NCI-H2196 (cell line): ENCODE data around the gene ATE1.

Experiments used
- DNase-seq: peaks from one replicate; lab custom pipeline; 2025; ENCODE audit not compliant: unreplicated experiment; lab: John Stamatoyannopoulos, UW

Gene ATE1

DNA sequence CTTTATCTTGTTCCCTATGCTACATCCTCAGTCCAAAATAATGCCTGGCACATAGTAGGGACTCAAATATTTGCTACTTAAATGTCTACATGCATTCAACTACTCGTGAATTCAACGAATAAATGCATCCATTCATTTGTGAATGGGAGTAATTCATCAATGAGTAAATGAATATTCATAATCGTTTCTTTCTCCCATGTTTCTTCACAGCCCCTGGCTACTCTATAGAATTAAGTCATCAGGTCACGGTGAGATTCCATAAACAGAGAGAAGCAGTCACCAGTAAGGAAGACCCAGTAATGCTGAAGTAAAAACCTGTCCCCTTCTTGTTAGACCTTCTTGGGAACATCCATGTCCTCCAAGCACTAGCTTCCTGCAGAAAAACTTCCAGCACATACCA is 48.4 kb downstream of the ATE1 start:
- no peak for DNase-seq

DNA sequence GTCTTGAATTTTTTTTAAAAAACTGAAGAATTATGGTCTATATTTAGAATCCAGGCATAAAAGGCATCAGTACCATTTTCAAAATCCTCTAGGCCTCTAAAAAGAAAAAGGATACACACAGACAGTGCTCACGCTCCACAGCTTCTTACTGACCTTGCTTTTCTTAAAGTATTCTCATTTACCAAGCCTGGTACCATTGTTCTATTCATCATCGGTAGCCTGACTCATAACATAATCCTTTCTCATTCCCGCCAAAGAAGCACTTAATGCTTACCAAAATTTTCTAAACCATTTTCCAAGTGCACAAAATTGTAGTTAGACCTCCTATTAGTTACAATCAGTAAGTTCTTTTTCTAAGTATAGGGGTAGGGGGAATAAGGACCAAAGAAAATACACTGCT is 54.6 kb downstream of the ATE1 start:
- DNase-seq: no peak

DNA sequence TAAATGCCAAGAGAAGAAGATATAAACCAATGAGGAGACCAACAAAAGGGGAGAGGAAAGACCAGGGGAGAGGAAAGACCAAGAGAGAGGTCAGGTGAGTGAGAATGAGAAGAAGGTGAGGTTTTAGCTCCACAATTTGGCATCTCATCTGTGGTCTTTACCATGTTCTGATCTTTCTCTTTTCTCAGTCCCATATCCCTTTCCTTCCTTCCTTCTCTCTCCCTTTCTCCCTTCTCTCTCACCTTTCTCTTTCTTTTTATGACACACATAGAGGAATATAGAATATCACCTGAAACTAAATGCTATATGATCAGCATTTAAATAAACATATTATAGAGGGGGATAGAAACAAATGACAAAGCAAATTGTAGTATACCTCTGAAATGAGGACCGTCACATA is 57.4 kb downstream of the ATE1 start:
- no peak for DNase-seq

DNA sequence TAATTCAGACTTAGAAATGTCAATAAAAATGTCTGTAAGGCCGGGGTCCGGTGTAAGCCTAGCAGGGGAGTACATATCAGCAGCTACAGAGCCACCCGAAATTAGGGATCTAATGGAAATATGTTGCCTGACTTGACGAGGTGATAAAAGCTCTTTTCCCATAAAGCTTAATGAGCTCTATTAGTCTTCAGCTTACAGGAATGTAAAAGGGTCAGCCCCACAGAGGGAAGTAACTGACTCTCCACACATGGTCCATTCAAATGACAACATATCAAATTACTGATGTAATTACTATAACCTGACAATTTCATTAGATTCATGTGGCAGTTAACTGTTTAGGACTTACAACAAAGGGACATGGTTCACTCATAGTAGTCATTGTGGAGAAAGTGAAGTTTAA is 62.3 kb downstream of the ATE1 start:
- DNase-seq: no peak

DNA sequence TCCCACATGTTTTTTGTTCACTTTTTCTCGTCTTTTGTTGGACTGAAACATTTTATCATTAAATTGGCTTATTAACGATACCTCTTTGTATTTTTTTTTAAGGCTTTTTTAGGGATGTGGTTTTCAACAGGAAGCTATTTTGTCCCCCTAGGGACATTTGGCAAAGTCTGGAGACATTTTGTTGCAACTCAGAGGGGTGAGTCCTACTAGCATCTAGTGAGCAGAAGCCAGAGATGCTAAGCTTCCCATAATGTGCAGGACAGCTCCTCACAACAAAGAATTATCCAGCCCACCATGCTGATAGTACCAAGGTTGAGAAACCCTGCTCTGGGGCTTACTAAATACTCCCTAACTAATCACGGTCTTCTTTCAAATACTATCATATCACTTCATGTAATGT is 63.2 kb downstream of the ATE1 start:
- DNase-seq: no peak

GRCh38 chr10:121864168-121864567 is 63.7 kb downstream of the ATE1 start:
- no peak for DNase-seq

GRCh38 chr10:121862649-121863048 is 65.2 kb downstream of the ATE1 start:
- DNase-seq: no peak

- DNase-seq: no peak
Measured at GRCh38 chr10:121862042-121862441, 65.8 kb downstream of the ATE1 start.

GRCh38 chr10:121860810-121861209 is 67.0 kb downstream of the ATE1 start:
- DNase-seq: no peak

- DNase-seq: no peak
Measured at GRCh38 chr10:121854809-121855445, 72.9 kb downstream of the ATE1 start.

DNA sequence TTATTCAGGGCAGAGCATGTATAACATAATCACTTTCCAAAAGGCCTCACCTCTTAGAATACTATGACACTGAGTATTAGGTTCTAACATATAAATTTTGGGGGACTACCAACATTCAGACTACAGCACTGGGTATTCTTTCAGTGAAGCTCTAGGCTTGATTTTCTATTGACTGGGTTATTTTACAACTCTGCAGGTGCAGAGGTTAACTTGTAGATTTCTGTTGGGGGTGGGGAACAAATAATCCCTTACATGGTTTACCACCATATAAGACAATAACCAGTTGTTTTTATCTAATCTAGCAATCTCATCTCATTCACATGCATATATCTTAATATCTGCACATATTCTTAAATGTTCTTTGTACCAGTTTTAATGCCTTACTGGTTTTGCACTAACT is 73.9 kb downstream of the ATE1 start:
- DNase-seq: no peak

DNA sequence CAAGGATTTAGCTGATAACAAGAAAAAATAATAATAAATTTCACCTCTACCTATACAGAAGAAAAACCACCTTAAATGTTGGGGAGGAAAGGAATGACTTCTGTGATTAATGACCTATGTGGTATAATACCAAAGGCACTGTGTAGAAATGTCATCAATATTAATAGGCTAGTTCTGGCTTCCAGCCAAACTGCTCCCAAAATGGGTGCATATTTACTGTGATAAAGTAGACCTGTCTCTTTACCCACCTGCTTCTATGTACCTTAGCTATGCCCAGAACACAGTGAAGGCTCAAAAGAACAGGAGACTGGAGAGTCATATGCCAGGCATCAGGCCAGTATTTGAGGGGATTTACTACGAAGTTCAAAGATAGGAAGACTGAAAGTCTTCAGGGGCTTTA is 76.0 kb downstream of the ATE1 start:
- DNase-seq: no peak

DNA sequence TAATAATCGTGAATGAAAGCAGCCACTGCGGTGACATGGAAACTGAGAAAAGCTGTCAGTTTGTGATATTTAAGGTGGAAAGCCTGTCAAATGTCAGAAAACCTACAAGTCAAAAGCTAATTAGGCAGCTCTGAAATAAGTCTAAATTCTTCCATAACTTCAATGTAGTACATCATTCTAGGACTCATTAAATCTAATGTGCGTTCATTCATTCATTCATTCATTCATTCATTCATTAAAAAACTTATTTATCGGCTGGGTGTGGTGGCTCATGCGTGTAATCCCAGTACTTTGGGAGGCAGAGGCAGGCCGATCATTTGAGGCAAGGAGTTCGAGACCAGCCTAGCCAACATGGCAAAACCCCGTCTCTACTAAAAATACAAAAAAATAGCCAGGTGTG is 79.7 kb downstream of the ATE1 start:
- DNase-seq: no peak

DNA sequence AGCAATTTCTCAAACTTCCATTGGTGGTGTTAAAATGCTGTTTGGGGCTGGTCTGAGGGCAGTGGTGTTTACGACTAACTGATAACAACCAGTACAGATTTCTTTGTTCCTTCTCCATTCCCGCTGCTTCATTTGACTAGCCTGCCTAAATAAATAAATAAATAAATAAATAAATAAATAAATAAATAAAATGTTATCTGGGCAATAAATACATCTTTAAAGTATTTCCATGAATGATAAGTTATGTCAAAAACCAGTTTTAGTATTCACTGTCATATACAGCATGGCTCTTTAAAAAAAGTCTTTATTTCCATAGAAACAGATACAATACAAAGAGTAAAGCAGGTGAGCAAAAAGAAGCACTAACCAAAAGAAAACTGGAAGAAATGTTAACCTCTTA is 81.3 kb downstream of the ATE1 start:
- DNase-seq: no peak

DNA sequence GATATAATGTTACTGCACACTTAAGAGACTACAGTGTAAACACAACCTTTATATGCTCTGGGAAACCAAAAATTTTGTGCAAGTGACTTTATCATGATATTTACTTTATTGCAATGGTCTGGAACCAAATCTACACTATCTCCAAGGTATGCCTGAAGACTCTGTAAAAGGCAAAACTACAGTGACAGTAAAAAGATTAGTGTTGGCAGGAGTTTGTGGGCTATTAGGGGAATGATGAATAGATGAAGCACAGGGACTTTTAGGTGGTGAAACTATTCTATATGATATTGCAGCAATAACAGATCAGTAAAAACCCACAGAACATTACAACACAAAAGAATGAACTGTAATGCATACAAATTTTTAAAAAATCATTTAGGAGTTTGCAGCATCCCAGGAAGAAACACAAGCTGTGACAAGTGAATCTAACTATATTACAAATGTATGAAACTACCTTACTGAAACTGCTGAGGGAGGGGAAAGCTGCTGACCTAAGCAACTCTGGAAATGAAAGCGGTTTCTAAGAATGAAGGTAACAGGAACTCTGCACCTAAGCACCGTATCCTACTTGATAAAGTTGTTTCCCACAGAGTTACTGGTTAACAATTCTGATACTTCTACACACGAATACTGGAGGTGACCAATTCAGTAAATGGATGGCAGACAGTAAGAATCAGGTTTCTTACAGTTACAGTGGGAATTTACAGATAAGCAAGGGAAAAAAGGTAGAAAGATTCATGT is 82.6 kb downstream of the ATE1 start:
- DNase-seq: no peak

- DNase-seq: no peak
Measured at GRCh38 chr10:121844537-121844936, 83.3 kb downstream of the ATE1 start.

GRCh38 chr10:121843379-121843778 is 84.5 kb downstream of the ATE1 start:
- DNase-seq: no peak

DNA sequence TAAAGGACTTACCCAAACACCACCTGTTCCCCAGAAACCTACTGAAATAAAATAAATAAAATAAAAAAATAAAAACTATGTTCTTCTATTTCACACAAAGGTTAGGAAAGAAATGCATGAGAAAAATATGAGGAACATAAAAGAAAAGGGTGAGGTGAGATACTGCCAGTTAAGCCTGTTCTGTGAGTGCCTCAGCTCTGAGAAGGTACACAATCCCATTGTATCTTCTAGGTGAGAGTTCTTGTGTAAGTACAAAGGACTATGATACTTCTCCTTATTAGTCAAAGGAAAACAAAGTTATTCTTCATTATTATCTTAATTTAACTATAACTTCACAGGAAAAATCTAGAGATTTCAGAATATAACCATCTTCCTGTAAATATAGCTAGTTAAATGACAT is 86.0 kb downstream of the ATE1 start:
- no peak for DNase-seq

GRCh38 chr10:121838931-121839330 is 88.9 kb downstream of the ATE1 start:
- no peak for DNase-seq

DNA sequence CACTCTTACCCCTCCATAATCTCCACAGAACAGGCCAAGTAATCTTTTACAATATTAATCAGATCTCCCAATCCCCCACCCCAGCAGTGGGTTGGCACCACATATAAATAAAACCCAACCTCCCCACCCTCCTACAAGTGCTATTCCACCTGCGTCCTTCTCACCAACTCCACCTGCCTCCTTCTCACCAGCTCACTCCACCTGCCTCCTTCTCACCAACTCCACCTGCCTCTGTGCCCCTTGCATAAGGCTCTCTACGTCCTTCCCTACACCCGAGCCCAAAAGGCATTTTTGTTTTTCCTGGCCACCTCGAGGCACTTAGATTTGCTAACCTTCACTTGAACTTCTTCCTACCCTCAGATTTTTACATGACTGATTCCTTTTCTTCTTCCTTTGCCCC is 89.7 kb downstream of the ATE1 start:
- DNase-seq: no peak

- no peak for DNase-seq
Measured at GRCh38 chr10:121836171-121836570, 91.7 kb downstream of the ATE1 start.

GRCh38 chr10:121835376-121835775 is 92.5 kb downstream of the ATE1 start:
- no peak for DNase-seq

GRCh38 chr10:121834757-121835156 is 93.1 kb downstream of the ATE1 start:
- DNase-seq: no peak
